ENCODE measurements around the gene TCOF1. TPM values are rescaled to one million over a fixed set of nuclear protein-coding genes. Genes with fewer than 3 reads are reported as not detected.

Gene TCOF1
- total RNA-seq, 4 donors from 2014 or later: 32.1 to 64.8 (median 38.7) TPM

DNA sequence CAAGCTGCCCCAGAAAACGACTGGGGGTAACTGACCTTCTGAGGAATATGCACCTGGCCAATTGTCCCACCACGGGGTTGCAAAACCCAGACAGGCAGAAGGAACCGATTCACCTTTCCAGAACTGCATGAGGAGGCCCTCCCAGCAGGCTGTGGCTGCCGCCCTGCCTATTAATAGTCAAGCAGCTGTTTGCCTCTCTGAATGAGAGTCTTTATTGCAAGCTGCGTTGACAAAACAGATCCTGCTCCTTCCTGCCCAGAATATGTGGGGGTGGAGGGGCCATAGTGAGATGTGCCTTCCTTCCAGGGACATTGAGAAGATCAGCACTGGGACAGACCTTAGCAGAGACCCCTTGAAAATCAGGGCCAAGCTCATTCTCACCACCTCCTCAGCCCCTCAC, 18.3 kb upstream of the TCOF1 start:
- H3K27me3 ChIP-seq: no peaks in the 10 kb centered on the region
- no peaks in the 10 kb centered on the region for H3K9me3 ChIP-seq
- H3K36me3 ChIP-seq: no peaks in the 10 kb centered on the region
- H3K27ac ChIP-seq: peak overlapping the region in 2 of 4 donors; percentile 28 to 33
- WGBS, 2 donors: 8 to 46% methylated on average over 2 to 5 of the region's 5 CpGs
- no peak overlapping the region for H3K4me3 ChIP-seq
- DNase-seq (ENCODE audit: low spot score in 2 of 2): no peak
- H3K4me1 ChIP-seq: peaks cover 0 to 12% (median 5%) of the 10 kb centered on the region in 4 donors
- TF ChIP-seq, protein P1, sequence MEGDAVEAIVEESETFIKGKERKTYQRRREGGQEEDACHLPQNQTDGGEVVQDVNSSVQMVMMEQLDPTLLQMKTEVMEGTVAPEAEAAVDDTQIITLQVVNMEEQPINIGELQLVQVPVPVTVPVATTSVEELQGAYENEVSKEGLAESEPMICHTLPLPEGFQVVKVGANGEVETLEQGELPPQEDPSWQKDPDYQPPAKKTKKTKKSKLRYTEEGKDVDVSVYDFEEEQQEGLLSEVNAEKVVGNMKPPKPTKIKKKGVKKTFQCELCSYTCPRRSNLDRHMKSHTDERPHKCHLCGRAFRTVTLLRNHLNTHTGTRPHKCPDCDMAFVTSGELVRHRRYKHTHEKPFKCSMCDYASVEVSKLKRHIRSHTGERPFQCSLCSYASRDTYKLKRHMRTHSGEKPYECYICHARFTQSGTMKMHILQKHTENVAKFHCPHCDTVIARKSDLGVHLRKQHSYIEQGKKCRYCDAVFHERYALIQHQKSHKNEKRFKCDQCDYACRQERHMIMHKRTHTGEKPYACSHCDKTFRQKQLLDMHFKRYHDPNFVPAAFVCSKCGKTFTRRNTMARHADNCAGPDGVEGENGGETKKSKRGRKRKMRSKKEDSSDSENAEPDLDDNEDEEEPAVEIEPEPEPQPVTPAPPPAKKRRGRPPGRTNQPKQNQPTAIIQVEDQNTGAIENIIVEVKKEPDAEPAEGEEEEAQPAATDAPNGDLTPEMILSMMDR (IDR thresholded peaks at IDR 0.05): no peak
- TF ChIP-seq POLR2A (IDR thresholded peaks at IDR 0.05) (no peak), EP300 (IDR thresholded peaks at IDR 0.05) (no peak)

DNA sequence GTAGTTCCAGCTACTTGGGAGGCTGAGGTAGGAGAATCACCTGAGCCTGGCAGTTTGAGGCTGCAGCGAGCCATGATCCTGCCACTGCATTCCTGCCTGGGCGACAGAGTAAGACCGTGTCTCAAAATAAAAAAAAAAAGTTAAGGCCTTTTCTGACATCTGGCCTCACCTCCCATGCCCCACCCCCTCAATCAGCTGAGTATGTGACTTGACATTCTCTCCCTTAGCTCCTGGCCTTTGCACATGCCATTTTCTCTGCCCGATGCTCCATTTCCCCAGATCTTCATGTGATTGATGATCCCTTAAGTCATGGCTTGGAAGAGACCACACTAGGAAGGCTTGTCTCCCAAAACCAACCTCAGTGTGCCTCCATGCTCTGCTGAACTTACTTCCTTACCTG, 17.7 kb upstream of the TCOF1 start:
- Histone ChIP-seq H3K27ac (no peak overlapping the region), H3K36me3 (no peaks in the 10 kb centered on the region), H3K4me3 (no peak overlapping the region), H3K4me1 (peaks cover 0 to 12% (median 5%) of the 10 kb centered on the region in 4 donors), H3K9me3 (no peaks in the 10 kb centered on the region), H3K27me3 (no peaks in the 10 kb centered on the region)
- DNase-seq (ENCODE audit: low spot score in 2 of 2): no peak
- TF ChIP-seq, protein P1 (IDR thresholded peaks at IDR 0.05): no peak
- TF ChIP-seq POLR2A (IDR thresholded peaks at IDR 0.05): no peak
- TF ChIP-seq EP300 (IDR thresholded peaks at IDR 0.05): no peak
- WGBS, 2 donors: 87 to 94% methylated on average over 4 of the region's 4 CpGs

DNA sequence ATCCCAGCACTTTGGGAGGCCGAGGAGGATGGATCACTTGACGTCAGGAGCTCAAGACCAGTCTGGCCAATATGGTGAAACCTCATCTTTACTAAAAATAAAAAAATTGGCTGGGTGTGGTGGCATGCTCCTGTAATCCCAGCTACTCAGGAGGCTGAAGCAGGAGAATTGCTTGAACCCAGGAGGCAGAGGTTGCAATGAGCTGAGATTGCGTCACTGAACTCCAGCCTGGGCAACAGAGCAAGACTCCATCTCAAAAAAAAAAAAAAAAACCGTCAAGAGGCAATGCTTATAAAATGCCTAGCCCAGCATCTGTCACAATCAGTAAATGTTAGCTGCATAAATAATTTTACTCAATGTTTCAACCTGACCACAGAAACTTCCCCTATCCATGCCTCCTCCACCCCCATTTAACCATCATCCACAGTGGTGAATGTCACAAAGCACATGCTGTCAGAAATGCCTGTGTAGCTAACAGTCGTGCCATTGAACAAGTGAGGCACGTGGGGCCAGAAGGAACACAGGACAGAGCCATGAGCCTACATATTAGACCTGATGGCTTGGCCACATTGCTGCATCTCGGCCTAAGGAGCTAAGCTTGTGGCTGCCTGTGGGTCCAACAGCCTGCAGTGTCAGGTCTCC, 16.8 kb upstream of the TCOF1 start:
- Histone ChIP-seq H3K27ac (no peak overlapping the region), H3K9me3 (no peaks in the 10 kb centered on the region), H3K36me3 (no peaks in the 10 kb centered on the region), H3K4me1 (peaks cover 0 to 12% (median 5%) of the 10 kb centered on the region in 4 donors), H3K27me3 (no peaks in the 10 kb centered on the region), H3K4me3 (no peak overlapping the region)
- no peak for DNase-seq (ENCODE audit: low spot score in 2 of 2)
- WGBS, 2 donors: 71 to 77% methylated on average over 7 of the region's 7 CpGs
- TF ChIP-seq POLR2A (IDR thresholded peaks at IDR 0.05) (no peak), EP300 (IDR thresholded peaks at IDR 0.05) (no peak)
- TF ChIP-seq, protein P1 (IDR thresholded peaks at IDR 0.05): no peak

DNA sequence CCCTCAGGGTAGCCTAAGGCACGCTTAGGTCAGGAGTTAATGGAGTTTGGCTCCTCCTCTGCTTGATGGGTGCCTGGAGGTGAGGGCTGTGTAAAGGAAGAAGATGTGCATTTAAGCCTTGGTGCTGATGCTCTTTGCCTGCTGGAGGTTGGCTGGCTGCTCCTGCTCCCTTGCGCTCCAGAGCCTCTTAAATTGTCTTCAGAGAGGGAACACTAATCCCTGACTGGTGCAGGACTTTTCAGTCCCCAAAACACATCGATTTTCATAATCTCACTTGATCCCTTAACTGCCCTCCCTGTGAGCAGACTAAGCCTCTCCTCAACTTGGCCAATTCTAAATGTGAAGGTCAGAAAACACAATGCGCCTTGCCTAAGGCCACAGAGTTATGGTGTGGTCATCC, 16.2 kb upstream of the TCOF1 start:
- no peak for DNase-seq (ENCODE audit: low spot score in 2 of 2)
- Histone ChIP-seq H3K4me3 (no peak overlapping the region), H3K27me3 (no peaks in the 10 kb centered on the region), H3K9me3 (no peaks in the 10 kb centered on the region), H3K27ac (no peak overlapping the region), H3K4me1 (peaks cover 0 to 12% (median 5%) of the 10 kb centered on the region in 4 donors), H3K36me3 (no peaks in the 10 kb centered on the region)
- 68 to 80% methylated on average over 4 of the region's 4 CpGs for WGBS, 2 donors
- TF ChIP-seq, protein P1 (IDR thresholded peaks at IDR 0.05): no peak
- TF ChIP-seq POLR2A (IDR thresholded peaks at IDR 0.05): no peak
- TF ChIP-seq EP300 (IDR thresholded peaks at IDR 0.05): no peak

DNA sequence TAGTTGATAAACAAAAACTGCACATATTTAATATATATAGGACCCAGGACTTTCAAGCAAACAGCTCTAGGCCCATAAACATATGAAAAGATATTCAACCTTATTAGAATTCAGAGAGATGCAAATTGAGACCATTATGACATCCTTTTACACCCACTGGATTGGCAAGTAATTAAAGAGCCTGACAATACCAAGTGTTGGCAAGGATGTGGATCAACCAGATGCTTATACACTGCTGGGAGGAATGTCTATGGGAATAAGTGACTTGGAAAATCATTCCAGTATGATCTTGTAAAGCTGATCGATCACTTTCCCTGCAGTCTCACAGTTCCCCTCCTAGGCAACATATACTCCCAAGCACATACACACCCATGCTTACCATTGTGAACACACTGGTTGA, 15.5 kb upstream of the TCOF1 start:
- Histone ChIP-seq H3K27me3 (no peaks in the 10 kb centered on the region), H3K4me3 (no peak overlapping the region), H3K36me3 (no peaks in the 10 kb centered on the region), H3K27ac (no peak overlapping the region), H3K4me1 (peaks cover 0 to 12% (median 5%) of the 10 kb centered on the region in 4 donors), H3K9me3 (no peaks in the 10 kb centered on the region)
- TF ChIP-seq EP300 (IDR thresholded peaks at IDR 0.05) (no peak), POLR2A (IDR thresholded peaks at IDR 0.05) (no peak)
- TF ChIP-seq, protein P1 (IDR thresholded peaks at IDR 0.05): no peak
- 96 to 100% methylated on average over 1 of the region's 1 CpG for WGBS, 2 donors
- no peak for DNase-seq (ENCODE audit: low spot score in 2 of 2)

Measured in tibial nerve (tissue), 4 donors.